Measurements from ENCODE around the gene ZNF574.

Gene ZNF574

DNA sequence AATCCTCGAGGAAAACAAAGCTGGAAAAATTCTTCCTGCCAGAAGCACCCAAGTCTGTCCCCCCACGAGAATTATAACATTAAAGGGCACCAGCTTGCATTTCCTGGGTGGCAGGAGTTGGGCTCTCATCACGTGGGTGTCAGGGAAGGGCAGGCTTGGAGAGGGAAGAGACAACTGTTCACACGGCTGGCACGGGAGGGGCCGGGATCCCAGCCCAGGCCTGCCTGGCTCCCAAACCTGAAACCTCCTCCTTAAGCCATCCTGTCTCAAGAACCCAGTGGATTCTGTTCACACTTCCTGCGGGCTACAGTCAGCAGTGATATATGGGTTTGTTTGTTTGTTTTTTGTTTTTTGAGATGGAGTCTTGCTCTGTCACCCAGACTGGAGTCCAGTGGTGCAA, 18.1 kb upstream of the ZNF574 start:
- no peak for DNase-seq

- no peak for DNase-seq
Observed at GRCh38 chr19:42059196-42059595, 16.8 kb upstream of the ZNF574 start.

DNA sequence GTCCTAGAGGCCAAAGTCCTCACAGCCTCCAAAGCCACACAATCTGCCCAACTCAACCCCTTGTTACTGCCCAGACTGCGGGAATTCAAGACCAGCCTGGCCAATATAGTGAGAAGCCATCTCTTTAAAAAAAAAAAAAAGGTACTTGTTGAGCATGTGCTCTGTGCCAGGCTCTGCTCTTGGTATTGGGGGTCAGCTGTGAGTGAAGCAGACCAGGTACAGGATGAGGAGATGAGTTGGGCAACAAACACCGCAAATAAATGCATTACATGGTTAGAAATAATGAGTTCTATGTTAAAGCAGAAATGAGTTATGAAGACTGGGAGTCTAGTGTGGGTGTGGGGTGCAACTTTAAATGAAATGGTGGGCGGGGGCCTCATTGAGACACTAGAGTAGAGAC, 15.8 kb upstream of the ZNF574 start:
- DNase-seq: no peak

DNA sequence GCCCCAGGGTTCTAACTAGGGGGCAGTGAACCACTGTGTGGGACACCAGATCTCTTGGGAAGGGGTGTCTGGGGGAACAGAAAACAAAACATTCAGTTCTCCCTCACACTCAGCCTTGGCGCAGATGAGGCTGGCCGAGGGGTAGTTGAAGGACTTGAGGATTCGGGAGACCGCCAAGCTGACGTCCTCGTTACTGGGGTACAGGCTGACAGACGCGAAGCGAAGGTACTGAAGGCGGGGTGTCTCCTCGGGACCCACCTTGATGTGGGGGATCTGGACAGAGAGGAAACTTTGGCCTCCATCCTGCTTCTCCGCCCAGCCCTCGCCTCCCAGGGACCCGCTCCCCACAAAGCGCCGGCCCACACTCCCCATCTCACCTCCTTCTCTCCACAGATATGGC, 13.6 kb upstream of the ZNF574 start:
- no peak for DNase-seq

DNA sequence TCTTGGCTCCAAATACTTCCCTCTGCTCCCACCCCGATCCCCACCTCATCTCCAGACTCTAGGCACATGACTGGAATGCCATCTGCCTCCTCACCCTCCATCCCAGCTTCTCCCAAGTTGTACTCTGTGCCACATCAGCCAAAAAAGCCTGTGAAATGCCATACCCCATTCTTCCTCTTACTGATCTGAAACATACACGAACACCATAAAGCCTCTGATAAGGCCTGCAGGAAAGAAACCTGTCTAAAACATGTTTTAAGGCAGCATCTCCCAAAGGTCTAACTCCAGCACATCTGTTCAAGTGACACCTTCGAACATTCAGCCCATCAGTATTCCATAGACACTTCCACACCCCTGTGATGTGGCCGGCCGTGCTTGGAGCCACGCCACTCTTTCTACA, 11.5 kb upstream of the ZNF574 start:
- no peak for DNase-seq

- DNase-seq: no peak
Observed at GRCh38 chr19:42065051-42065450, 10.9 kb upstream of the ZNF574 start.

DNA sequence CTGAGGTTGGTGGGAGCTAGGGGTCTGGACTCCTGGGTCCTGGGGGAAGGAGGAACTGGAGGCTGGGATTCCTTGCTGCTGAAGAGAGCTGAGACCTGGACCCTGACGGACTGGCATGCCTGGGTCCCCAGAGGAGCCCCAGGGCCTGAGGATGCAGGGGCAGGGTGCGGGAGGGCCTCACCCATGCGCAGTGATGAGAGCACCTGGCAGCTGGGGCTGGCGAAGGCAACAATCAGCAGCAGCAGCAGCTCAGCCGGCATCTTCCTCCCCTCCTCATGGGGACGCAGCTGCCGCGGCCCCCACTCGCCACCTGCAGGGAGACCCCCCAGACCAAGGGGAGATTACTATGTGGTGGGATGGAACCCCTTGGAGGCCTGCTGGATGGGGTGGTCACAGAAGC, 10.5 kb upstream of the ZNF574 start:
- DNase-seq: no peak

- DNase-seq: no peak
Observed at GRCh38 chr19:42066075-42066754, 9.8 kb upstream of the ZNF574 start.

GRCh38 chr19:42067315-42067888, 8.6 kb upstream of the ZNF574 start:
- DNase-seq: no peak

- DNase-seq: no peak
Observed at GRCh38 chr19:42068361-42068755, 7.6 kb upstream of the ZNF574 start.

GRCh38 chr19:42068756-42069571, 7.0 kb upstream of the ZNF574 start:
- no peak for DNase-seq

DNA sequence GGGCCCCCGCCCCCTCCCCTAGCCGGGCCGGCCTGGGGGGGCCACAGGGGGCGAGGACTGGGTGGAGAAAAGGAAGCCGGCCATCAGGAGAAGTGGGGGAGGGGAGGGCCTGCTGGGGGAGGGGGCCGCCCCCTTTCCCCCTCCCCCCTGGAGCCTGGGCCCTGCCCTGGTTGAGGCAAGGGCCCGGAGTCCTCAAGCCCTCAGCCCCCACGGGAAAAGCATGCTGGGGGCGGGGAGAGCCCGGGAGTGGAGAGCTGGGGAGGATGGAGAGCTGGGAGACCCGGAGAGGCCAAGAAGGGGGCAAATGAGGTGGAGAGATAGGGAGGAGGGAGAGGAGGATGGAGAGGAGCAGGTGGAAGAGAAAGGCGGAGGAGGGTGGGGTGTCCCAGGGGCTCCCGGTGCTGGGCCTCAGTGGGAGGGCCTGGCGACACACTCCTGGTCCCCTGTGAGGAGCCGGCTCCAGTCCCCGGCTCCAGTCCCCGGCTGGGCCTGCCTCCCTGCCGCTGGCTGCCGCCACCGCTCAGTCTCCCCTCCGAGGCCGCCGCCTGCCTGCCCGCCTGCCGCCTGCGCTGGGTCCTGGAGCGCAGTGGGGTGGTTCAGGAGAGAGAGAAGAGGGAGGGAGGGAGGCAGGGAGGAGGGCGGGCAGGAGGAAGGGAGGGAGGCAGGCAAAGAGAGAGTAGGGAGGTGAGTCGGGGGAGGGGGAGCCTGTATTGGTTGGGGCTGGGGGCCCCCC, 6.2 kb upstream of the ZNF574 start, which contains the start of gene GRIK5:
TSS of gene GRIK5 (minus strand) at position 588 of the 733 bp plus-strand sequence. CDS start 4,436 bp downstream, outside the sequence.
- no peak for DNase-seq

GRCh38 chr19:42071247-42071646, 4.7 kb upstream of the ZNF574 start:
- DNase-seq: no peak

GRCh38 chr19:42074513-42075363, 1.2 kb upstream of the ZNF574 start:
- no peak for DNase-seq

DNA sequence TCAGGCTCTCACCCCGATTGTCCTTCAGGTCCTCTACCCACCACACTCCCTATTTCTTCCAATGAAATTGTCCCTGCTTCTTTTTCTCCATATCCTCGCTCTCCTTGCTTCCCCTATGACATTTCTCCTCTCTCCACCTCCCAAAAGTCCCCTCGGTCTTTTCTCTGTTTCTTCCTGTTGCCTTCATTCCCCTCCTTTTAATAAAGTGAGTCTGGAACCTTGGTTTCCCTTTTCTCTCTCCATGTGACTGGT, 676 bp upstream of the ZNF574 start:
- DNase-seq: peak; percentile 27

DNA sequence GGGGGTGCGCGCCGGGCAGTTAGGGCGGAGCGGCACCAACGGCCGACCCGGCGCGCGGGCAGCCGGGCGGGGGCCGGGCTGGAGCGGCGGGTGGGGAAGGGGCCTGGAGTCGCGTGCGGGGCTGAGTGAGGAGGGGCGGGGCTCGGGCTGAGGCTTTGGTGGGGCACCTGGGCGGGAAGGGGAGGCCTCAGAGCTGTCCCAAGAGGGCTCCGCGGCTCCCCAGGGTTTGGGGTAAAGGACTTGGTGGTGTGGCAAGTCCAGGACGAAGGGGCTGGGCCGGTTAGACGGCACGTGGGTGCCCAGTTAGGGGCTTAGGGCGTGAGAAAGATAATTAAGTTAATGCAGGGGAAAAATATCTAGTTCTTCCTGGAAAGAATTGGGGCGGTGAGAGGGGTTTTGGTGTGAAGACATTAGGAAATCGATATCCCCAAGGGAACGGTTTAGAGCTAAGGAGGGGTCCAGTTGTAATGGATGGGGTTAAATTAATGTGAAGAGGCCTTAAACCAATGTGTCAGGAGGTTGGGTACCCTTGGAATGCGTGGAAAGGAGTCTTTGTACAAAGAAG, 496 bp downstream of the ZNF574 start:
- no peak for DNase-seq

GRCh38 chr19:42078058-42078457, 2.1 kb downstream of the ZNF574 start:
- no peak for DNase-seq

- no peak for DNase-seq
Observed at GRCh38 chr19:42078538-42079275, 2.7 kb downstream of the ZNF574 start.

DNA sequence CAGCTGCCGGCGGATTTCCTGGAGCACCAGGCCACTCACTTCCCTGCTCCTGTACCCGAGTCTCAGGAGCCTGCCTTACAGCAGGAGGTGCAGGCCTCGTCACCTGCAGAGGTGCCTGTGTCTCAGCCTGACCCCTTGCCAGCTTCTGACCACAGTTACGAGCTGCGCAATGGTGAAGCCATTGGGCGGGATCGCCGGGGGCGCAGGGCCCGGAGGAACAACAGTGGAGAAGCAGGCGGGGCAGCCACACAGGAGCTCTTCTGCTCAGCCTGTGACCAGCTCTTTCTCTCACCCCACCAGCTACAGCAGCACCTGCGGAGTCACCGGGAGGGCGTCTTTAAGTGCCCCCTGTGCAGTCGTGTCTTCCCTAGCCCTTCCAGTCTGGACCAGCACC, 3.3 kb downstream of the ZNF574 start:
- no peak for DNase-seq

GRCh38 chr19:42079886-42080763, 4.2 kb downstream of the ZNF574 start:
- DNase-seq: no peak

All from inflammatory macrophage treated with lipopolysaccharide for 4 hours (primary cell).